HG03354 (cell line): Measurements from ENCODE around the gene DDIT4L.
"Not testable (repeated sequence)": the region's sequence is repeated elsewhere in the genome, so short reads cannot be mapped to it uniquely, and the experiment has no call there.

Source experiments
- ATAC-seq: cut with Tn5 transposase; IDR thresholded peaks from one replicate; pipeline ENCODE4 v1.9.1; 2021; ENCODE audit warnings: mild to moderate bottlenecking; ENCODE audit not compliant: unreplicated experiment, poor library complexity, severe bottlenecking

DDIT4L gene

GRCh38 chr4:100189820-100190642, at the start of gene DDIT4L:
Gene DDIT4L, minus strand, starts transcription at chr4:100190468. Its CDS starts 485 bp downstream, at chr4:100189983.
- no peak for ATAC-seq

- no peak for ATAC-seq
These were observed 49.7 kb upstream of the DDIT4L start for GRCh38 chr4:100240008-100240407.

- no peak for ATAC-seq
These were observed 34.5 kb upstream of the DDIT4L start for GRCh38 chr4:100224721-100225120.

GRCh38 chr4:100224160-100224559, 33.9 kb upstream of the DDIT4L start:
- ATAC-seq, result no peak

- ATAC-seq, result peak; percentile 91
These were observed 18.7 kb upstream of the DDIT4L start for GRCh38 chr4:100208964-100209363.

- peak; percentile 36 for ATAC-seq
These were observed 18.2 kb upstream of the DDIT4L start for GRCh38 chr4:100208459-100208858.

GRCh38 chr4:100206850-100207249, 16.6 kb upstream of the DDIT4L start:
- ATAC-seq, result no peak

GRCh38 chr4:100198061-100198460, 7.8 kb upstream of the DDIT4L start:
- no peak for ATAC-seq

GRCh38 chr4:100196388-100197071, 6.3 kb upstream of the DDIT4L start:
- not testable (repeated sequence) for ATAC-seq

- no peak for ATAC-seq
These were observed 654 bp upstream of the DDIT4L start for GRCh38 chr4:100190643-100191600.

GRCh38 chr4:100188829-100189228, 1.4 kb downstream of the DDIT4L start:
- ATAC-seq, result no peak

- no peak for ATAC-seq
These were observed 2.5 kb downstream of the DDIT4L start for GRCh38 chr4:100187781-100188180.

GRCh38 chr4:100184787-100185186, 5.5 kb downstream of the DDIT4L start:
- no peak for ATAC-seq

GRCh38 chr4:100177855-100178254, 12.4 kb downstream of the DDIT4L start:
- ATAC-seq, result no peak

GRCh38 chr4:100177126-100177525, 13.1 kb downstream of the DDIT4L start:
- no peak for ATAC-seq

GRCh38 chr4:100175858-100176257, 14.4 kb downstream of the DDIT4L start:
- no peak for ATAC-seq

- ATAC-seq, result no peak
These were observed 15.3 kb downstream of the DDIT4L start for GRCh38 chr4:100174985-100175383.

GRCh38 chr4:100170986-100171385, 19.3 kb downstream of the DDIT4L start:
- no peak for ATAC-seq

- no peak for ATAC-seq
These were observed 20.5 kb downstream of the DDIT4L start for GRCh38 chr4:100169491-100170485.
